K562 (cell line): ENCODE results near the gene HTRA3.

Source experiments
- CBFA2T3 ChIP-seq: fragments of 450-650 bp; IDR thresholded peaks from 2 replicates; pipeline ENCODE4 v1.6.1; 2017
- MBD2 ChIP-seq: sonication (generic); IDR thresholded peaks from 2 replicates; pipeline ENCODE4 v1.6.1; 2016; ENCODE audit warnings: low read depth, borderline replicate concordance
- POLR2AphosphoS2 ChIP-seq: IDR thresholded peaks from 2 replicates; pipeline ENCODE4 v1.6.1; 2012; ENCODE audit warnings: low read length, improper control_type of control experiment
- POLR2AphosphoS5 ChIP-seq: IDR thresholded peaks from 2 replicates; pipeline ENCODE4 v1.6.1; 2011; ENCODE audit warnings: mild to moderate bottlenecking, low read depth, low read length, moderate library complexity; ENCODE audit not compliant: control insufficient read depth, insufficient read depth
- ZNF282 ChIP-seq: sonication (generic); formaldehyde crosslinking; IDR thresholded peaks from 2 replicates; pipeline ENCODE4 v1.8.1; 2023; ENCODE audit warnings: missing genetic modification reagents
- TF ChIP-seq, protein P1 (sequence below): fragments of 450-650 bp; formaldehyde crosslinking; IDR thresholded peaks from 2 replicates; pipeline ENCODE4 v1.4.0; 2022; ENCODE audit warnings: missing genetic modification characterization
- TF ChIP-seq, protein P2 (sequence below): fragments of 250-450 bp; sonication (Bioruptor Pico); IDR thresholded peaks from 2 replicates; pipeline ENCODE4 v1.4.0; 2020; ENCODE audit warnings: mild to moderate bottlenecking, moderate library complexity

DNA sequence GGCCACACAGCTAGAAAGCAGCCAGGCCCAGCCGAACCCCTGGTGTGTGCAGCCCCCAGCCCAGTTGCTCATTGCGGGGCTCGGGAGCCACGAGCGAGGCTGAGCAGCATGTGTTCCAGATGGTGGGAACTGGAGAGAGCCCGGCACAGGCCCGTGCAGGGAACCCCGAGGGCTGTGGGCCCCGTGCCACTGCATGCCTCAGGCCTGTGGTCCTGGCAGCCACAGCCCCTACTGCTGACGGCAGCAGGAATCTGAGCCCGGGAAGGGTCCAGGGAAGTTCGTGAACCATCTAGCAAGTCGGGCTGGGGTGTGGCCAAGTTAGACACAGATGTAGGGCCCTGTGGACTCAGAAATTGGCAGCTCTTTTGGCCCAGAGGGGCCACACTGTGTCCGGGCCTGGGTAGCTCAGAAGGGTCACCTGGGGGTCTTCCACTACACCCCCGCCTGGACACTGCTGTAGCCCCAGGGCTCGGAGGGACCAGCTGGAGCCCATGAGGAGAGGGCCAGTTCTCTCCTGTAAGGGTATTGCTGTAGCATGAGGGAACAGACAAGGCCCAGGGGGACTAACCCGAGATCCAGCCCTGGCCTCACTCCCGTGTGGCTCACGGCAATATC lies 12.1 kb downstream of the HTRA3 start:
- TF ChIP-seq, protein P1, sequence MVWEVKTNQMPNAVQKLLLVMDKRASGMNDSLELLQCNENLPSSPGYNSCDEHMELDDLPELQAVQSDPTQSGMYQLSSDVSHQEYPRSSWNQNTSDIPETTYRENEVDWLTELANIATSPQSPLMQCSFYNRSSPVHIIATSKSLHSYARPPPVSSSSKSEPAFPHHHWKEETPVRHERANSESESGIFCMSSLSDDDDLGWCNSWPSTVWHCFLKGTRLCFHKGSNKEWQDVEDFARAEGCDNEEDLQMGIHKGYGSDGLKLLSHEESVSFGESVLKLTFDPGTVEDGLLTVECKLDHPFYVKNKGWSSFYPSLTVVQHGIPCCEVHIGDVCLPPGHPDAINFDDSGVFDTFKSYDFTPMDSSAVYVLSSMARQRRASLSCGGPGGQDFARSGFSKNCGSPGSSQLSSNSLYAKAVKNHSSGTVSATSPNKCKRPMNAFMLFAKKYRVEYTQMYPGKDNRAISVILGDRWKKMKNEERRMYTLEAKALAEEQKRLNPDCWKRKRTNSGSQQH, result no peak
- TF ChIP-seq CBFA2T3 (no peak), POLR2AphosphoS2 (no peak), POLR2AphosphoS5 (no peak), MBD2 (no peak), ZNF282 (CRISPR knock-in tag) (no peak)
- TF ChIP-seq, protein P2, sequence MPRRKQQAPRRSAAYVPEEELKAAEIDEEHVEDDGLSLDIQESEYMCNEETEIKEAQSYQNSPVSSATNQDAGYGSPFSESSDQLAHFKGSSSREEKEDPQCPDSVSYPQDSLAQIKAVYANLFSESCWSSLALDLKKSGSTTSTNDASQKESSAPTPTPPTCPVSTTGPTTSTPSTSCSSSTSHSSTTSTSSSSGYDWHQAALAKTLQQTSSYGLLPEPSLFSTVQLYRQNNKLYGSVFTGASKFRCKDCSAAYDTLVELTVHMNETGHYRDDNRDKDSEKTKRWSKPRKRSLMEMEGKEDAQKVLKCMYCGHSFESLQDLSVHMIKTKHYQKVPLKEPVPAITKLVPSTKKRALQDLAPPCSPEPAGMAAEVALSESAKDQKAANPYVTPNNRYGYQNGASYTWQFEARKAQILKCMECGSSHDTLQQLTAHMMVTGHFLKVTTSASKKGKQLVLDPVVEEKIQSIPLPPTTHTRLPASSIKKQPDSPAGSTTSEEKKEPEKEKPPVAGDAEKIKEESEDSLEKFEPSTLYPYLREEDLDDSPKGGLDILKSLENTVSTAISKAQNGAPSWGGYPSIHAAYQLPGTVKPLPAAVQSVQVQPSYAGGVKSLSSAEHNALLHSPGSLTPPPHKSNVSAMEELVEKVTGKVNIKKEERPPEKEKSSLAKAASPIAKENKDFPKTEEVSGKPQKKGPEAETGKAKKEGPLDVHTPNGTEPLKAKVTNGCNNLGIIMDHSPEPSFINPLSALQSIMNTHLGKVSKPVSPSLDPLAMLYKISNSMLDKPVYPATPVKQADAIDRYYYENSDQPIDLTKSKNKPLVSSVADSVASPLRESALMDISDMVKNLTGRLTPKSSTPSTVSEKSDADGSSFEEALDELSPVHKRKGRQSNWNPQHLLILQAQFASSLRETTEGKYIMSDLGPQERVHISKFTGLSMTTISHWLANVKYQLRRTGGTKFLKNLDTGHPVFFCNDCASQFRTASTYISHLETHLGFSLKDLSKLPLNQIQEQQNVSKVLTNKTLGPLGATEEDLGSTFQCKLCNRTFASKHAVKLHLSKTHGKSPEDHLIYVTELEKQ (CRISPR knock-in tag), result no peak
